Cardiac fibroblast (primary cell): ENCODE data around the gene MTHFD2L.
A peak's percentile ranks its signal among the peaks of the same experiment; 100 is the strongest.

ENCODE experiments used
- DNase-seq, 2 donors: peaks; one replicate each; pipeline versions ENCODE4 v3.0.0 to v3.0.0-alpha.2; 2010; ENCODE audit warnings: low read depth in 2 of 2
- H3K4me3 ChIP-seq, 2 donors: replicated peaks in 1 of 2; 1 replicate in 1 of 2; 2 replicates in 1 of 2; pipeline ENCODE4 v1.5.1; 2011; ENCODE audit warnings: low read depth in 2 of 2, low read length in 2 of 2, mild to moderate bottlenecking in 2 of 2, moderate library complexity in 1 of 2
- CTCF ChIP-seq: IDR thresholded peaks from one replicate; pipeline ENCODE4 v1.5.1; 2011; ENCODE audit warnings: low read depth, mild to moderate bottlenecking, low read length, inconsistent platforms

The MTHFD2L gene

GRCh38 chr4:74156521-74156920, 1.4 kb upstream of the MTHFD2L start:
- DNase-seq, result peak; percentile 14 to 34
- H3K4me3 ChIP-seq, result no peak overlapping the region
- TF ChIP-seq CTCF, result no peak

GRCh38 chr4:74157154-74157553, 764 bp upstream of the MTHFD2L start:
- TF ChIP-seq CTCF, result no peak
- DNase-seq, result peak; percentile 69 to 75
- H3K4me3 ChIP-seq, result peak overlapping the region in 1 of 2 donors; percentile 78

DNA sequence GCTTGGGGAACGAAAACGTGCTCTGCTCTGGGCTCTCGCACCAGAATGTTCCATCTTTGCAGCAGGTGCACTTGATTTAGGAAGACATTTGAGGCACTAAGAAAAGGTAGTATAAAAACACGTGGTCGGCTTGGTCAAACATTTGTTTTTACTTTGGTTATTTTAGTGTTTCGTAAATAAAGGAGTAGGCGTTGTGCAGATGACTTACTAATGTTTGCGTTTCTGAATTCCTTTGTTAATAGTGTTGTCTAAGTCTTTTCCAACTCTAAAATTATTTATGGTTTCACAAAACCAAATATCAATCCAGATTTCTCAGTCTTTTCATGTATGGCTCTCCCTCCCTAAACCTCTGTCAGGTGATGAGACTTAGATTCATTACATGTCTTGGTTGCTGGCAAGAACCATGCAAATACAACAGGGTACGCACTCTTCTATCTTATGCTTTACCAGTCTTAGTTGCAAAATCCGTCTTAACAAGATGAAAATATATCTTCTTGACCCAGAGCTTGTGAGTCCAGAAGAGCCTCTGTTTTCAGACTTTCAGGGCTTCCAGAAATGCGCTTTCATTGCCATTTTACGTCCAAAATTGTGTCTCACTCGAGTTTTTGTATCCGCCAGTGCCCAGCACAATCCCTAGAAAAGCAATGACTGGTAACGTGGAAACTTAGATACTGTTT, 686 bp downstream of the MTHFD2L start:
- no peak for TF ChIP-seq CTCF
- peak in 1 of 2 donors; percentile 26 for DNase-seq
- H3K4me3 ChIP-seq, result peak overlapping the region; percentile 71 to 78

DNA sequence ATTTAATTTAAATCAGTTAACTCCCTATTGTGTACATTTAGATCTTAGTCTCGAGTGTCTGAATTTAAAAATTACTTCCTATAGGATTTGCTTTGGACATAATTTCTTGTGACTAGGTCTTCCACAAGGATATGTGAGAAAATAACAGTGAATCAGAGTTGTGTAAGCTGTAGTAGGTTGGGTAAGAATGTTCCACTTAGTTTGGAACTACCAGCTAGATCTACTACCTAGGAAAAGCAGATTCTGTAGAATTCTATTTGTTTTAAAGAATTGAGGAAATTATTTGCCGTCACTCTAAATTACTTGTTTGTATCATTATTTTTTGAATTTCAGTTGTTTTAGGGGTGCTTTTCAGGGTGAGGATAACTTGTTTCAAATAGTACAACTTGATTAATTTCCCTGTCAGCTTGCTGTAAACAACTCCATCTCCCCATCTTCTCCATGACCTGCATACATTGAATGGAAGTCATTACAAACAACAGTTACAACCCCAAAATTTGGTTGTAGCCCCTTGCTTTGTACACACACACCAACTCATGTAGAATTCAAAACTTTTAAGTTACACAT, 1.3 kb downstream of the MTHFD2L start:
- peak; percentile 43 to 62 for DNase-seq
- H3K4me3 ChIP-seq, result peak overlapping the region; percentile 71 to 78
- no peak for TF ChIP-seq CTCF

- TF ChIP-seq CTCF, result no peak
- DNase-seq, result peak; percentile 44 to 57
- H3K4me3 ChIP-seq, result no peak overlapping the region
Observed at GRCh38 chr4:74161666-74162450, 3.9 kb downstream of the MTHFD2L start.

DNA sequence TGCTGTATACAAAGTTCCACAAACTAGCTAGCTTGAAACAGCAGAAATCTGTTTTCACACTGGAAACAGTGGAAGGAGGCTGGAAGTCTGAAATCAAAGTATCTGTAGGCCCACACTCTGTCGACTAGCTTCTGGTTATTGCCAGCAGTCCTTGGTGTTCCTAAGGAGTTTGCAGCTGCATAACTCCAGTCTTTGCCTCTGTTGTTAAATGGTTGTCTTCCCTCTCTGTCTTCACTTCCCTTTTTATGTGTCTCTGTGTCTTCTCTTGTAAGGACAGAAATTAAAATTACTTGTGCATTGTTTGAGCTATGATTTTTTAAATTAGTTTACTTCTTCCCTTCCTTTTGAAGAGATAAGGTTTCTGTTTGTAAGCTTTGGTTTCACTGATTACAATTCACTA, 8.2 kb downstream of the MTHFD2L start:
- H3K4me3 ChIP-seq, result no peak overlapping the region
- TF ChIP-seq CTCF, result no peak

More for the DNA sequence above, 8.2 kb downstream of the MTHFD2L start:
- DNase-seq, result no peak
